ENCODE results near the gene PPP1R3A.

PPP1R3A gene

DNA sequence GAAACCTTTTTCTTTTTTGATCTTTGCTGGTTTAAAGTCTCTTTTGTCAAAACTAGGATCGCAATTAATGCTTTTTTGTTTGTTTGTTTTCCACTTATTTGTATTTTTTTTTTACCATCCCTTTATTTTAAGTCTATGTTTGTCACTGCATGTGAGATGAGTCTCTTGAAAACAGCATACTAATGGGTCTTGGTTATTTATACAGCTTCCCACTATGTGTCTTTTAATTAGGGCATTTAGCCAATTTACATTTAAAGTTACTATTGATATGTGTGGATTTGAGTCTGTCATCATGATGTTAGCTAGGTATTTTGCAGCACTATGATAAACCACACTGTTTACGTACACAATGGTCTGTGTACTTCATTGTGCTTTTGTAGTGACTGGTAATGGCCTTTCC lies 34.7 kb upstream of the PPP1R3A start:
- no peaks in the 10 kb centered on the region for H3K36me3 ChIP-seq (ENCODE audit: control insufficient read depth in 2 of 2, insufficient read depth in 1 of 2, low read length in 2 of 2)
- no peak overlapping the region for H3K4me3 ChIP-seq (ENCODE audit: low read depth, low read length)
- no peaks in the 10 kb centered on the region for H3K4me1 ChIP-seq (ENCODE audit: control insufficient read depth, insufficient read depth, low read length)
- no peaks in the 10 kb centered on the region for H3K9me3 ChIP-seq (ENCODE audit: control insufficient read depth, insufficient read depth, low read depth, low read length)
- H3K27ac ChIP-seq (ENCODE audit: extremely low read depth, low read depth, low read length) = no peak overlapping the region
- CTCF ChIA-PET = no interaction called here
- TF ChIP-seq ZNF658 (tag by site-specific recombination; IDR thresholded peaks at IDR 0.05) (no peak), ZNF791 (tag by site-specific recombination; IDR thresholded peaks at IDR 0.05) (no peak), TRIM28 (IDR thresholded peaks at IDR 0.05; ENCODE audit: borderline replicate concordance, low read length) (0 out of 2 replicates have a peak, but pooled peaks have one; percentile 23), SETDB1 (IDR thresholded peaks at IDR 0.05; ENCODE audit: insufficient read length, low read length) (peak; percentile 90), ZNF529 (tag by site-specific recombination; IDR thresholded peaks at IDR 0.05; ENCODE audit: insufficient replicate concordance) (peak; percentile 91)
- TF ChIP-seq, protein P1, sequence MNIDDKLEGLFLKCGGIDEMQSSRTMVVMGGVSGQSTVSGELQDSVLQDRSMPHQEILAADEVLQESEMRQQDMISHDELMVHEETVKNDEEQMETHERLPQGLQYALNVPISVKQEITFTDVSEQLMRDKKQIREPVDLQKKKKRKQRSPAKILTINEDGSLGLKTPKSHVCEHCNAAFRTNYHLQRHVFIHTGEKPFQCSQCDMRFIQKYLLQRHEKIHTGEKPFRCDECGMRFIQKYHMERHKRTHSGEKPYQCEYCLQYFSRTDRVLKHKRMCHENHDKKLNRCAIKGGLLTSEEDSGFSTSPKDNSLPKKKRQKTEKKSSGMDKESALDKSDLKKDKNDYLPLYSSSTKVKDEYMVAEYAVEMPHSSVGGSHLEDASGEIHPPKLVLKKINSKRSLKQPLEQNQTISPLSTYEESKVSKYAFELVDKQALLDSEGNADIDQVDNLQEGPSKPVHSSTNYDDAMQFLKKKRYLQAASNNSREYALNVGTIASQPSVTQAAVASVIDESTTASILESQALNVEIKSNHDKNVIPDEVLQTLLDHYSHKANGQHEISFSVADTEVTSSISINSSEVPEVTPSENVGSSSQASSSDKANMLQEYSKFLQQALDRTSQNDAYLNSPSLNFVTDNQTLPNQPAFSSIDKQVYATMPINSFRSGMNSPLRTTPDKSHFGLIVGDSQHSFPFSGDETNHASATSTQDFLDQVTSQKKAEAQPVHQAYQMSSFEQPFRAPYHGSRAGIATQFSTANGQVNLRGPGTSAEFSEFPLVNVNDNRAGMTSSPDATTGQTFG (tag by site-specific recombination; IDR thresholded peaks at IDR 0.05; ENCODE audit: borderline replicate concordance) = no peak
- POLR2A ChIA-PET = no interaction called here

DNA sequence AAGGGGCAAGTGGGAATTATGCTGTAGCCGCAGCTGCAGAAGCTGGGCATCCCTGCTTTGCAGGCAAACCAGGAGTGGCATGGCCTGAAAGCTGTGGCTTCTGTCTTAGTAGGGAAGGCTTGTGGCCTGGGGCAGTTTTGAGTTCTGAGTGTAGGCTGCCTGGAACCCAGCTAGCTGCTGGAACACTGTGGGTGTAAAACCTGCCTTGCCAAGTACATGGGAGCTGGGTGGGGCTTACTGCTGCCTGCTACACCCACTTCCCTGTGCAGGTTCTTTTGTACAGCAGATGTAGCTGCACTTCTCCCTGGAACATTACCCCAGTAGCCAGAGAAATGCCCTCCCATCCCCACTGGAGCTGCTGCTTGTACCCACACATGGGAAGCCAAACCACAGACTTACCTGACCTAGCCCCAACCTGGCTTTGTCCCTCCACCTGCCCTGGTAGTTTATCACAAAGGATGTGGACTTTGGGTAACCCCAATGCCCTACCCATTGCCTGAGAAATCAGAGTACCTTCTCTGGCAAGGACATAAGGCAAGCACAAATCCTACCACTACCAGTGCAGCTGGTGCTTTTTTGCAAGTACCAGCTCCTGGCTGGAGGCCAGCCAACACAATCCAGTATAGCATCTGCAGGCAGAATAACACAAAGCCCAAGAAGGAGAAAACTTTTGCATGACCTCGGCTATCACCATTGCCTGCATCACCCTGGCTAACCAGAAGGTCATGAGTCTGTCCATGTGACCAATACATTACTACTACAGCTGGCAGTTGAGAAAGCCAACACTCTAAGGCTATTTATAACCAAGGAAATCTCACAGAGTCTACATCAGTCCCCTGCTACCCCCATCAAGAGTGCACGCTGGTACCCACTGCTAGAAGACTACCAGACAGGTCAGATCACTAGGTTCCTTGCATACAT lies 26.5 kb upstream of the PPP1R3A start:
- CTCF ChIA-PET = no interaction called here
- H3K4me3 ChIP-seq (ENCODE audit: low read depth, low read length) = no peak overlapping the region

GRCh38 chr7:113936982-113937381 lies 18.2 kb upstream of the PPP1R3A start:
- ChIA-PET CTCF (no interaction called here), POLR2A (no interaction called here)
- Histone ChIP-seq H3K9me3 (ENCODE audit: control insufficient read depth, insufficient read depth, low read depth, low read length) (no peaks in the 10 kb centered on the region), H3K27ac (ENCODE audit: extremely low read depth, low read depth, low read length) (no peak overlapping the region), H3K4me3 (ENCODE audit: low read depth, low read length) (no peak overlapping the region), H3K4me1 (ENCODE audit: control insufficient read depth, insufficient read depth, low read length) (no peaks in the 10 kb centered on the region), H3K36me3 (ENCODE audit: control insufficient read depth in 2 of 2, insufficient read depth in 1 of 2, low read length in 2 of 2) (no peaks in the 10 kb centered on the region)
- TF ChIP-seq ZNF626 (tag by site-specific recombination; IDR thresholded peaks at IDR 0.05) (no peak), ZNF670 (tag by site-specific recombination; IDR thresholded peaks at IDR 0.05; ENCODE audit: low read depth) (no peak), ZNF654 (tag by site-specific recombination; IDR thresholded peaks at IDR 0.05; ENCODE audit: low read depth) (no peak), HOXA7 (CRISPR knock-in tag; IDR thresholded peaks at IDR 0.05; ENCODE audit: borderline replicate concordance) (no peak), ZBTB20 (tag by site-specific recombination; IDR thresholded peaks at IDR 0.05) (no peak), ZNF48 (tag by site-specific recombination; IDR thresholded peaks at IDR 0.05) (no peak)

More for the DNA sequence above, 26.5 kb upstream of the PPP1R3A start:
- TF ChIP-seq ZNF521 (tag by site-specific recombination; IDR thresholded peaks at IDR 0.05) (no peak), GLI2 (tag by site-specific recombination; IDR thresholded peaks at IDR 0.05; ENCODE audit: borderline replicate concordance, low read depth) (no peak), ZSCAN23 (tag by site-specific recombination; IDR thresholded peaks at IDR 0.05) (no peak), ZNF48 (tag by site-specific recombination; IDR thresholded peaks at IDR 0.05) (no peak), WT1 (tag by site-specific recombination; IDR thresholded peaks at IDR 0.05) (no peak), ZNF324 (tag by site-specific recombination; IDR thresholded peaks at IDR 0.05) (no peak), ZFHX2 (tag by site-specific recombination; conservative IDR thresholded peaks at IDR 0.05) (peak; percentile 41; the same call in 1 of the 2 replicates), EGR2 (tag by site-specific recombination; IDR thresholded peaks at IDR 0.05; ENCODE audit: low read depth) (peak; percentile 56), RBAK (tag by site-specific recombination; IDR thresholded peaks at IDR 0.05) (no peak)
- no peaks in the 10 kb centered on the region for H3K36me3 ChIP-seq (ENCODE audit: control insufficient read depth in 2 of 2, insufficient read depth in 1 of 2, low read length in 2 of 2)
- H3K9me3 ChIP-seq (ENCODE audit: control insufficient read depth, insufficient read depth, low read depth, low read length) = no peaks in the 10 kb centered on the region
- POLR2A ChIA-PET = no interaction called here
- no peak overlapping the region for H3K27ac ChIP-seq (ENCODE audit: extremely low read depth, low read depth, low read length)
- H3K4me1 ChIP-seq (ENCODE audit: control insufficient read depth, insufficient read depth, low read length) = no peaks in the 10 kb centered on the region
